Mucosa of descending colon (tissue), 3 donors: ENCODE results near the gene KLHL5. TPM values are rescaled to one million over a fixed set of nuclear protein-coding genes. Genes with fewer than 3 reads are reported as not detected.

Experiments used
- ATAC-seq: fragments of 200-7000 bp; cut with Tn5 transposase; one replicate; pipeline ENCODE4 v1.9.1; 2020; ENCODE audit warnings: mild to moderate bottlenecking, moderate library complexity
- DNase-seq, 3 donors: peaks; one replicate each; pipeline ENCODE4 v3.0.0-alpha.2; 2020
- H3K36me3 ChIP-seq: fragments of 200-600 bp; one replicate; pipeline ENCODE4 v1.8.0; 2021; ENCODE audit warnings: low read depth, mild to moderate bottlenecking
- H3K4me1 ChIP-seq: fragments of 200-600 bp; one replicate; pipeline ENCODE4 v1.8.0; 2021; ENCODE audit warnings: low read depth, mild to moderate bottlenecking
- H3K4me3 ChIP-seq: fragments of 200-600 bp; one replicate; pipeline ENCODE4 v1.8.0; 2021; ENCODE audit warnings: mild to moderate bottlenecking
- H3K9me3 ChIP-seq: fragments of 200-600 bp; one replicate; pipeline ENCODE4 v1.8.0; 2021; ENCODE audit warnings: mild to moderate bottlenecking
- CTCF ChIP-seq: fragments of 200-600 bp; IDR thresholded peaks from one replicate; pipeline ENCODE4 v1.8.0; 2022; ENCODE audit warnings: antibody characterized with exemption, mild to moderate bottlenecking
- intact Hi-C, 2 donors: fragments of 100-400 bp; cut with DNase I in 1 of 2; cut with micrococcal nuclease in 1 of 2; formaldehyde crosslinking; loops; one replicate each; pipeline versions ENCODE4 v1.11.0 to v1.11.1; 2022; cut with DNase I, micrococcal nuclease
- total RNA-seq, 3 donors: library from RNA; stranded (reverse); fragmentation: NEBNext Ultra II Directional in 2 of 3; extraction: Animal tissue kit (Norgen Biotek cat#: 25700) in 2 of 3; gene quantifications; one replicate each; pipeline versions ENCODE4 v1.2.1 to v1.2.4, GENCODE V29; 2021 to 2023
- donor health status: DM: no; HTN: no; CAD: no; lungs with moderate emphysema.
- donor health status: DM: no; HTN: no; CAD: no.
- donor health status: DM: no; HTN: yes; CAD: no.

Gene KLHL5
- total RNA-seq, 3 donors from 2014 or later: 2.5 to 94.8 (median 15.2) TPM

GRCh38 chr4:39146211-39146610 is 84.2 kb downstream of the KLHL5 start:
- no peak for TF ChIP-seq CTCF
- Histone ChIP-seq H3K4me3 (no peak overlapping the region), H3K4me1 (no peaks in the 10 kb centered on the region), H3K36me3 (no peaks in the 10 kb centered on the region), H3K9me3 (no peaks in the 10 kb centered on the region)
- ATAC-seq (no peak), DNase-seq (no peak)
- intact Hi-C loops: no loop called here

GRCh38 chr4:39154009-39154408 is 92.0 kb downstream of the KLHL5 start:
- TF ChIP-seq CTCF: no peak
- no peak overlapping the region for H3K4me3 ChIP-seq
- no peaks in the 10 kb centered on the region for H3K36me3 ChIP-seq
- no peak for DNase-seq
- intact Hi-C loops: no loop called here
- no peaks in the 10 kb centered on the region for H3K9me3 ChIP-seq
- no peaks in the 10 kb centered on the region for H3K4me1 ChIP-seq
- ATAC-seq: no peak

GRCh38 chr4:39157520-39157919 is 95.5 kb downstream of the KLHL5 start:
- ATAC-seq (no peak), DNase-seq (no peak)
- Histone ChIP-seq H3K4me3 (no peak overlapping the region), H3K4me1 (no peaks in the 10 kb centered on the region), H3K36me3 (no peaks in the 10 kb centered on the region), H3K9me3 (no peaks in the 10 kb centered on the region)
- intact Hi-C loops: no loop called here
- TF ChIP-seq CTCF: no peak

- intact Hi-C loops: no loop called here
- H3K4me3 ChIP-seq: no peak overlapping the region
- DNase-seq (no peak), ATAC-seq (peak; percentile 23)
- H3K4me1 ChIP-seq: no peaks in the 10 kb centered on the region
- no peak for TF ChIP-seq CTCF
- H3K9me3 ChIP-seq: no peaks in the 10 kb centered on the region
- H3K36me3 ChIP-seq: no peaks in the 10 kb centered on the region
Measured at GRCh38 chr4:39166177-39166576, 104.1 kb downstream of the KLHL5 start.

GRCh38 chr4:39166669-39167068 is 104.6 kb downstream of the KLHL5 start:
- no peak for DNase-seq
- Histone ChIP-seq H3K4me3 (no peak overlapping the region), H3K9me3 (no peaks in the 10 kb centered on the region), H3K36me3 (no peaks in the 10 kb centered on the region), H3K4me1 (no peaks in the 10 kb centered on the region)
- no peak for TF ChIP-seq CTCF
- ATAC-seq: no peak
- intact Hi-C loops: no loop called here

DNA sequence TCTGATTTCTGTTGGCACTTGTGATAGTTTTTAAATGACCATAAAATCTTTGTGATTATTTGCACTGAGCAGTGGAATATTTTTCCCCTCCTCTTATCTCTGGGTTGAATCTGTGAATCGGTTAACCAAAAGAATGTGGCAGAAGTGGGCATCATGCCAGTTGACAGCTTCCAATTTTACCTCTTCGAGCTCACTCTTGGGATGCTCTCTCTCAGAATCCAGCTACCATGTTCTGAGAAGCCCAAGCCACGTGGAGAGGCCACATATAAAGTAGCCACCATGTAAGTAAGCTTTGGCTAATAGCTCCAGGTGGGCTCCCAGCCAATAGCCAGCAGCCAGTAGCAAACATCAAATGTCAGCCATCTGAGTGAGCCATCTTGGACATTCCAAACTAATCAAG is 107.4 kb downstream of the KLHL5 start:
- H3K4me1 ChIP-seq: no peaks in the 10 kb centered on the region
- ATAC-seq: no peak
- no peak for TF ChIP-seq CTCF
- no peaks in the 10 kb centered on the region for H3K36me3 ChIP-seq
- H3K4me3 ChIP-seq: no peak overlapping the region
- intact Hi-C loops: no loop called here
- DNase-seq: no peak
- no peaks in the 10 kb centered on the region for H3K9me3 ChIP-seq
